H1 (cell line): ENCODE data around the gene EMP3. TPM values are rescaled to one million over a fixed set of nuclear protein-coding genes. Genes with fewer than 3 reads are reported as not detected.

ENCODE experiments used
- CTCF ChIA-PET: fragments of 300-600 bp; sonication (Branson Sonifier 250); formaldehyde crosslinking; loops from one replicate; lab custom pipeline; 2021; ENCODE audit not compliant: partially characterized antibody; lab: Charles Lee
- POLR2A ChIA-PET: fragments of 300-600 bp; sonication (Branson Sonifier 250); formaldehyde crosslinking; loops from one replicate; lab custom pipeline; 2021; ENCODE audit warnings: inconsistent platforms; ENCODE audit not compliant: partially characterized antibody; lab: Charles Lee
- DNase-seq, 2 experiments: peaks; one replicate each; pipeline versions ENCODE4 v3.0.0 to v3.0.0-alpha.2; 2010 to 2022; ENCODE audit warnings: low spot score in 2 of 2, low read depth in 1 of 2, mixed read lengths in 1 of 2
- FAIRE-seq: peaks from 2 replicates; lab custom pipeline; 2011; peaks lifted over from hg19 to GRCh38; lab: Jason Lieb, UNC
- H2AFZ ChIP-seq: 2 replicates; pipeline ENCODE4 v1.8.1; 2012; ENCODE audit warnings: low read length, inconsistent platforms
- H2AK5ac ChIP-seq: 2 replicates; pipeline ENCODE4 v1.6.1; 2013; ENCODE audit warnings: low read depth, low read length
- H2BK120ac ChIP-seq: replicated peaks from 2 replicates; pipeline ENCODE3; 2013; ENCODE audit warnings: low read depth, low read length, inconsistent platforms
- H2BK12ac ChIP-seq: 2 replicates; pipeline ENCODE4 v1.6.1; 2013; ENCODE audit warnings: low read depth, low read length
- H2BK15ac ChIP-seq: 2 replicates; pipeline ENCODE4 v1.6.1; 2013; ENCODE audit warnings: low read length
- H2BK20ac ChIP-seq: 2 replicates; pipeline ENCODE4 v1.6.1; 2013; ENCODE audit warnings: low read length
- H2BK5ac ChIP-seq: 2 replicates; pipeline ENCODE4 v1.6.1; 2013; ENCODE audit warnings: low read depth, low read length
- H3K14ac ChIP-seq: 2 replicates; pipeline ENCODE4 v1.6.1; 2013; ENCODE audit warnings: inconsistent platforms; ENCODE audit not compliant: insufficient read length
- H3K18ac ChIP-seq: 2 replicates; pipeline ENCODE4 v1.6.1; 2013; ENCODE audit warnings: low read length; ENCODE audit errors: extremely low read depth
- H3K23ac ChIP-seq: 2 replicates; pipeline ENCODE4 v1.6.1; 2013; ENCODE audit warnings: inconsistent platforms; ENCODE audit not compliant: insufficient read length
- H3K23me2 ChIP-seq: 2 replicates; pipeline ENCODE4 v1.6.1; 2013; ENCODE audit warnings: low read depth, low read length
- H3K27ac ChIP-seq: 2 replicates; pipeline ENCODE4 v1.6.1; 2011; ENCODE audit warnings: low read depth, low read length, inconsistent platforms
- H3K27me3 ChIP-seq, 4 experiments: replicated peaks in 1 of 4; 1 replicate in 1 of 4; 2 replicates in 3 of 4; pipeline versions ENCODE4 v1.6.1 to v1.8.1; 2011 to 2013; ENCODE audit warnings: low read length in 3 of 4, mild to moderate bottlenecking in 3 of 4, inconsistent platforms in 2 of 4, mixed read lengths in 2 of 4, moderate library complexity in 1 of 4; ENCODE audit not compliant: control insufficient read depth in 3 of 4, insufficient read depth in 3 of 4; ENCODE audit errors: extremely low read depth in 1 of 4
- H3K36me3 ChIP-seq, 4 experiments: 2 replicates each; pipeline versions ENCODE4 v1.6.1 to v1.8.1; 2011 to 2013; ENCODE audit warnings: mild to moderate bottlenecking in 4 of 4, low read length in 3 of 4, moderate library complexity in 2 of 4, control low read depth in 1 of 4, inconsistent platforms in 1 of 4; ENCODE audit not compliant: insufficient read depth in 4 of 4, control insufficient read depth in 2 of 4
- H3K4ac ChIP-seq: replicated peaks from 2 replicates; pipeline ENCODE3; 2013; ENCODE audit warnings: low read length, low read depth, mixed read lengths, inconsistent platforms; ENCODE audit not compliant: insufficient read length
- H3K4me1 ChIP-seq, 4 experiments: replicated peaks in 1 of 4; 1 replicate in 1 of 4; 2 replicates in 3 of 4; pipeline versions ENCODE4 v1.6.1 to v1.8.1; 2011 to 2013; ENCODE audit warnings: low read length in 3 of 4, inconsistent platforms in 2 of 4, mixed read lengths in 1 of 4; ENCODE audit not compliant: insufficient read depth in 4 of 4, control insufficient read depth in 3 of 4
- H3K4me2 ChIP-seq, 2 experiments: 2 replicates each; pipeline versions ENCODE4 v1.6.1 to v1.8.1; 2011 to 2013; ENCODE audit warnings: low read depth in 2 of 2, low read length in 2 of 2, control low read depth in 1 of 2, inconsistent platforms in 1 of 2, mild to moderate bottlenecking in 1 of 2; ENCODE audit not compliant: insufficient read depth in 1 of 2
- H3K4me3 ChIP-seq, 4 experiments: fragments of 200-600, 300-600 bp in 1 of 4; sonication (generic), shearing (Covaris generic), sonication (Bioruptor Twin) in 1 of 4; 2 replicates each; pipeline versions ENCODE4 v1.5.1 to v1.8.1; 2011 to 2016; ENCODE audit warnings: low read length in 4 of 4, low read depth in 3 of 4, control low read depth in 2 of 4, inconsistent platforms in 2 of 4, mild to moderate bottlenecking in 2 of 4, mixed read lengths in 1 of 4, moderate library complexity in 1 of 4; ENCODE audit not compliant: insufficient read depth in 2 of 4; ENCODE audit errors: extremely low read depth in 1 of 4
- H3K56ac ChIP-seq: replicated peaks from 2 replicates; pipeline ENCODE3; 2013; ENCODE audit warnings: low read depth, mild to moderate bottlenecking, mixed read lengths, low read length, inconsistent platforms; ENCODE audit not compliant: insufficient read length
- H3K79me1 ChIP-seq: 2 replicates; pipeline ENCODE4 v1.6.1; 2013; ENCODE audit warnings: low read depth, low read length, control low read depth
- H3K79me2 ChIP-seq, 2 experiments: 2 replicates each; pipeline versions ENCODE4 v1.6.1 to v1.8.1; 2012 to 2013; ENCODE audit warnings: low read length in 2 of 2, mild to moderate bottlenecking in 2 of 2, inconsistent platforms in 1 of 2; ENCODE audit not compliant: insufficient read depth in 2 of 2, control insufficient read depth in 1 of 2
- H3K9ac ChIP-seq, 4 experiments: replicated peaks in 1 of 4; 1 replicate in 1 of 4; 2 replicates in 3 of 4; pipeline versions ENCODE4 v1.6.1 to v1.8.1; 2011 to 2013; ENCODE audit warnings: low read depth in 3 of 4, low read length in 3 of 4, control low read depth in 2 of 4, mild to moderate bottlenecking in 2 of 4, moderate library complexity in 2 of 4, inconsistent platforms in 1 of 4; ENCODE audit errors: extremely low read depth in 1 of 4
- H3K9me3 ChIP-seq, 2 experiments: 2 replicates each; pipeline versions ENCODE4 v1.6.1 to v1.8.1; 2012 to 2013; ENCODE audit warnings: mild to moderate bottlenecking in 2 of 2, moderate library complexity in 2 of 2, control low read depth in 1 of 2, inconsistent platforms in 1 of 2, low read depth in 1 of 2, low read length in 1 of 2, mixed read lengths in 1 of 2; ENCODE audit not compliant: insufficient read depth in 2 of 2
- H4K20me1 ChIP-seq, 2 experiments: replicated peaks in 1 of 2; 2 replicates each; pipeline versions ENCODE3 to v1.8.1; 2011 to 2013; ENCODE audit warnings: inconsistent platforms in 2 of 2, low read length in 2 of 2, mild to moderate bottlenecking in 1 of 2; ENCODE audit not compliant: insufficient read depth in 2 of 2, control insufficient read depth in 1 of 2
- H4K5ac ChIP-seq: 2 replicates; pipeline ENCODE4 v1.6.1; 2013; ENCODE audit warnings: low read length, low read depth, mixed read lengths, inconsistent platforms; ENCODE audit not compliant: insufficient read length
- H4K8ac ChIP-seq: 2 replicates; pipeline ENCODE4 v1.8.0; 2013; ENCODE audit warnings: mild to moderate bottlenecking, moderate library complexity, low read length, inconsistent platforms; ENCODE audit not compliant: insufficient read depth; ENCODE audit errors: extremely low read depth
- H4K91ac ChIP-seq: replicated peaks from 2 replicates; pipeline ENCODE3; 2013; ENCODE audit warnings: low read length, mixed read lengths, inconsistent platforms; ENCODE audit not compliant: insufficient read length
- ASH2L ChIP-seq: fragments of 200-600, 300-600 bp; sonication (generic); IDR thresholded peaks from one replicate; pipeline ENCODE4 v1.7.1; 2017; ENCODE audit warnings: low read length
- BACH1 ChIP-seq: IDR thresholded peaks from 2 replicates; pipeline ENCODE4 v1.6.1; 2012; ENCODE audit warnings: low read length, improper control_type of control experiment
- CHD2 ChIP-seq: IDR thresholded peaks from 2 replicates; pipeline ENCODE4 v1.6.1; 2012; ENCODE audit warnings: low read length, improper control_type of control experiment
- HDAC6 ChIP-seq: IDR thresholded peaks from one replicate; pipeline ENCODE4 v1.7.1; 2012; ENCODE audit warnings: low read depth, mild to moderate bottlenecking, inconsistent platforms, low read length, moderate library complexity
- KDM1A ChIP-seq: fragments of 200-600, 300-600 bp; sonication (generic); IDR thresholded peaks from 2 replicates; pipeline ENCODE4 v1.7.1; 2016; ENCODE audit warnings: mild to moderate bottlenecking, low read length, borderline replicate concordance
- KDM4A ChIP-seq: IDR thresholded peaks from one replicate; pipeline ENCODE4 v1.7.1; 2012; ENCODE audit warnings: low read depth, mild to moderate bottlenecking, moderate library complexity, low read length, inconsistent platforms; ENCODE audit not compliant: severe bottlenecking
- KDM5A ChIP-seq: fragments of 200-600 bp; IDR thresholded peaks from 2 replicates; pipeline ENCODE4 v1.7.1; 2012; ENCODE audit warnings: mild to moderate bottlenecking, low read length, inconsistent platforms, mixed read lengths
- MAFK ChIP-seq: IDR thresholded peaks from 2 replicates; pipeline ENCODE4 v1.6.1; 2012; ENCODE audit warnings: low read depth, mild to moderate bottlenecking, improper control_type of control experiment, low read length
- PHF8 ChIP-seq: fragments of 200-600 bp; sonication (generic); conservative IDR thresholded peaks from 2 replicates; pipeline ENCODE4 v1.7.1; 2012; ENCODE audit warnings: low read depth, mild to moderate bottlenecking, inconsistent platforms, low read length, moderate library complexity
- POLR2AphosphoS5 ChIP-seq: IDR thresholded peaks from 2 replicates; pipeline ENCODE4 v1.6.1; 2011; ENCODE audit warnings: low read depth, low read length
- SP1 ChIP-seq: IDR thresholded peaks from 2 replicates; pipeline ENCODE4 v1.6.1; 2011; ENCODE audit warnings: low read depth, low read length
- YY1 ChIP-seq: IDR thresholded peaks from 2 replicates; pipeline ENCODE4 v1.6.1; 2011; ENCODE audit warnings: low read depth, mild to moderate bottlenecking, low read length
- ZNF274 ChIP-seq: IDR thresholded peaks from 2 replicates; pipeline ENCODE4 v1.7.0; 2012; ENCODE audit warnings: low read length, borderline replicate concordance; ENCODE audit errors: extremely low read depth
- WGBS, 2 experiments: shearing (Covaris generic) in 1 of 2; methylation state at CpG; one replicate each; pipeline versions ENCODE4 v1.1.6 to v1.1.7; 2013 to 2015; ENCODE audit warnings: low lambda C conversion rate in 2 of 2, mixed read lengths in 2 of 2, inconsistent platforms in 1 of 2, low coverage in 1 of 2, missing lambda C conversion rate in 1 of 2; ENCODE audit not compliant: insufficient replicate concordance in 2 of 2, insufficient coverage in 1 of 2, insufficient read length in 1 of 2; ENCODE audit errors: extremely low coverage in 1 of 2, missing lambda C conversion rate in 1 of 2; 5-methylcytosine and 5-hydroxymethylcytosine counted together
- polyA plus RNA-seq, 7 experiments: library from polyadenylated mRNA; depleted of rRNA in 3 of 7; stranded (reverse) in 5 of 7; unstranded in 2 of 7; fragments of >200 nt in 5 of 7; fragments of 200-250 nt in 2 of 7; gene quantifications; 1 replicate in 5 of 7; 2 replicates in 1 of 7; 4 replicates in 1 of 7; pipeline versions ENCODE4 v1.2.1 to v1.2.3, GENCODE V29; 2011 to 2013; ENCODE audit warnings: missing spikeins in 2 of 7, mixed read lengths in 2 of 7
- total RNA-seq: library from RNA; stranded (reverse); fragmentation: NEBNext Ultra II Directional; extraction: Animal tissue kit (Norgen Biotek cat#: 25700); gene quantifications from 2 replicates; pipeline ENCODE4 v1.2.1, GENCODE V29; 2021

Gene EMP3
- total and polyA plus RNA-seq, 2 of the 8 experiments (the other 6 are each of a cell fraction or from before 2014, with no cell fraction given) = 18.4 to 87.8 TPM

GRCh38 chr19:48332662-48333466, 7.5 kb downstream of the EMP3 start:
- H3K27ac ChIP-seq = no peak overlapping the region
- H2AFZ ChIP-seq = no peak overlapping the region
- peaks cover 4 to 23% (median 10%) of the 10 kb centered on the region in 4 experiments for H3K4me1 ChIP-seq
- TF ChIP-seq PHF8 (no peak), KDM4A (peak; percentile 27), KDM1A (no peak), CHD2 (0 out of 2 replicates have a peak, but pooled peaks have one; percentile 41), KDM5A (no peak), HDAC6 (no peak), MAFK (no peak), SP1 (peak; percentile 88), POLR2AphosphoS5 (no peak; the same call in 1 of the 2 replicates), ZNF274 (no peak), BACH1 (no peak), YY1 (no peak), ASH2L (no peak)

More at GRCh38 chr19:48332662-48333466, 7.5 kb downstream of the EMP3 start:
- Histone ChIP-seq H3K9me3 (no peaks in the 10 kb centered on the region), H4K8ac (no peak overlapping the region; the same call in 1 of the 2 replicates), H3K23ac (no peak overlapping the region), H3K56ac (no peak overlapping the region), H4K5ac (no peak overlapping the region), H3K14ac (no peak overlapping the region), H3K36me3 (no peaks in the 10 kb centered on the region), H3K27me3 (no peaks in the 10 kb centered on the region), H3K9ac (no peak overlapping the region; a peak in 2 of 7 replicates), H3K4ac (no peak overlapping the region), H2BK15ac (no peak overlapping the region), H4K91ac (no peak overlapping the region), H3K4me2 (peak overlapping the region; percentile 81 to 83), H3K79me2 (no peaks in the 10 kb centered on the region), H3K18ac (no peak overlapping the region), H2BK20ac (no peak overlapping the region), H4K20me1 (no peaks in the 10 kb centered on the region), H2BK120ac (no peak overlapping the region), H2AK5ac (no peak overlapping the region), H2BK12ac (no peak overlapping the region), H3K79me1 (no peaks in the 10 kb centered on the region), H2BK5ac (0 out of 2 replicates have a peak overlapping the region, but pooled peaks have one; percentile 15), H3K23me2 (peaks cover 12% of the 10 kb centered on the region), H3K4me3 (peak overlapping the region; percentile 33 to 57 (median 42); a peak in 7 of 8 replicates)
- ChIA-PET POLR2A (interaction anchor here (0.7 to 3.4 kb wide), 8 partner anchors 12 to 160 kb away, joined by 3 to 35 read pairs (median 4); partner anchors contain the start of genes EMP3, SYNGR4 and TMEM143), CTCF (interaction anchor here (0.6 to 4.6 kb wide), 21 partner anchors 8 to 163 kb away, joined by 3 to 60 read pairs (median 4); partner anchors contain the start of genes EMP3 and KDELR1)
- FAIRE-seq = peak; percentile 82
- WGBS, 2 experiments = 4% methylated on average over 25 of the region's 25 CpGs; no CpG with 5 or more reads in 1 of the 2 experiments
- DNase-seq = peak in 1 of 2 experiments; percentile 83
